HG03280 (cell line): Measurements from ENCODE around the gene CALCB.

Source experiments
- ATAC-seq: cut with Tn5 transposase; IDR thresholded peaks from one replicate; pipeline ENCODE4 v1.9.1; 2021; ENCODE audit warnings: mild to moderate bottlenecking, moderate library complexity; ENCODE audit not compliant: unreplicated experiment

Gene CALCB

DNA sequence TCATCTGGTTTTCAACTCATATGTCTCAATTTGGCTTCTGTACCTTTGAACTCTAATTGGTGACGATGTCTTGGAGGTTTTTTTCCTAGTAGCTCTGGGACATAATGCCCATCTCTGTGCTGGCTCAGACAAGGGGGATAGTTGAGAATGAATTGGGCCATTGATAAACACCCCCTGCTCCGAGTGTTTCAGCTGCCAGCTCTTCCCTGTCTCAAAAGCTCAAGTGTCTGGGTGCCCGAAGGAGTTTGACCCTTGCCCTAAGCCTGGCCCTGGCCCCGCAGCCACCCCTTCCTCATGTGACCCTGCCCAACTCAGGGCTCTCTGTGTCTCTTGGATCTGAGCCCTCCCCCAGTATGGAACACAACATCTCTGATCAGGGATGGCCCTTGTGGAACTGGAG lies 44.4 kb downstream of the CALCB start:
- no peak for ATAC-seq

- ATAC-seq: no peak
These were observed 45.0 kb downstream of the CALCB start for GRCh38 chr11:15118431-15118830.

GRCh38 chr11:15119352-15119751 lies 46.0 kb downstream of the CALCB start:
- ATAC-seq: no peak

GRCh38 chr11:15119826-15120225 lies 46.4 kb downstream of the CALCB start:
- no peak for ATAC-seq

DNA sequence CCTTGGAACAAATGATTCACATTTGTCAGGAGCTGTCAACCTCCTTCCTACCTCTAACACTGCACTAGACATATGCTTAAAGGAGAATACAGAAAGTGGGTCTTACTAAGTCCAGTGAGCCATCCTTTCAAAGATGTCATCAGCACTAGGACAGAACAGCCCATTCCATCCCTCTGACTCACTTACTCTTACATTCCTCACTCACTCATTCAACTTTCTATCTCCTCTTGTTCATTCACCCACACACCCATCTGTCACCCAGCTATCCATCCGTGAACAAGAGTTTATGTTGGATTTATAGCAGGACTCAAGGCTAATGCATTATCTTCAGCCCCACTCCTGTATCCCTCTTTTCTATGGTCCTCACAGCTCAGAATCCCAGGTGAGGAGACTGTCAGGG lies 50.5 kb downstream of the CALCB start:
- ATAC-seq: no peak

GRCh38 chr11:15124528-15124927 lies 51.1 kb downstream of the CALCB start:
- ATAC-seq: no peak

DNA sequence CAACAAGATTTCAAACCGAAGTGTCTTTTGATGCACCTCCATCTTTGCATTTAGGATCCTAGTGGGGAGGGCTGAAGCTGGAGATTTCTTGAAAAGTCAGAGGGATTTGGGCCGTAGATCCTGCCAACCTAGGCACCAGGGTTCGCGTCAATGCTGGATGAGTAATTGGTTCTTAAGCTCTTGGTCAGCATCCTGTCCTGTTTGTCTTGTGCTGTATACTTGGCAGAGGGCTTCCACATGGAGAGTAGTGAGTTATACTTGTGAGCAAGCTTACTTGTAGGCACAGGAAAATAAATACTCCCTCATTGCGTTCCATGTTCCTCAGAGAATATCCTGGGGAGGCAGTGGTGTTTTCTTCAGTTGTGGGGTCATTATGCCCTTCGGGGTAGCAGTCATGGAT lies 53.9 kb downstream of the CALCB start:
- no peak for ATAC-seq
